Mesenchymal stem cell (in vitro differentiated cells and primary cell): Measurements from ENCODE around the gene MYO9A.

Experiments
- DNase-seq: peaks from one replicate; pipeline ENCODE4 v3.0.0-alpha.2; 2013
- H2AFZ ChIP-seq: one replicate; pipeline ENCODE4 v1.6.1; 2013; ENCODE audit warnings: low read depth, mild to moderate bottlenecking, control low read depth, inconsistent platforms, low read length, moderate library complexity
- H2AK5ac ChIP-seq: 2 replicates; pipeline ENCODE4 v1.6.1; 2013; ENCODE audit warnings: low read length, moderate library complexity, mild to moderate bottlenecking, inconsistent platforms; ENCODE audit not compliant: severe bottlenecking
- H2BK120ac ChIP-seq: one replicate; pipeline ENCODE4 v1.6.1; 2013; ENCODE audit warnings: low read depth, mild to moderate bottlenecking, inconsistent platforms, low read length, moderate library complexity
- H2BK12ac ChIP-seq, 2 experiments: one replicate each; pipeline ENCODE4 v1.6.1; 2013; ENCODE audit warnings: inconsistent platforms in 2 of 2, low read length in 2 of 2, mild to moderate bottlenecking in 2 of 2, moderate library complexity in 2 of 2, control low read depth in 1 of 2
- H2BK15ac ChIP-seq: one replicate; pipeline ENCODE4 v1.6.1; 2013; ENCODE audit warnings: mild to moderate bottlenecking, low read depth, inconsistent platforms; ENCODE audit not compliant: poor library complexity, severe bottlenecking
- H2BK5ac ChIP-seq: 2 replicates; pipeline ENCODE4 v1.6.1; 2013; ENCODE audit warnings: low read depth, mild to moderate bottlenecking, low read length, control low read depth, inconsistent platforms; ENCODE audit not compliant: poor library complexity, severe bottlenecking
- H3K14ac ChIP-seq, 2 experiments: one replicate each; pipeline ENCODE4 v1.6.1; 2013; ENCODE audit warnings: inconsistent platforms in 2 of 2, low read length in 2 of 2, control low read depth in 1 of 2, mild to moderate bottlenecking in 1 of 2, moderate library complexity in 1 of 2
- H3K18ac ChIP-seq, 2 experiments: one replicate each; pipeline ENCODE4 v1.6.1; 2013; ENCODE audit warnings: inconsistent platforms in 2 of 2, low read length in 2 of 2, control low read depth in 1 of 2, low read depth in 1 of 2, mild to moderate bottlenecking in 1 of 2
- H3K23ac ChIP-seq, 2 experiments: one replicate each; pipeline ENCODE4 v1.6.1; 2013; ENCODE audit warnings: inconsistent platforms in 2 of 2, low read length in 2 of 2, mild to moderate bottlenecking in 2 of 2, moderate library complexity in 2 of 2, control low read depth in 1 of 2
- H3K27ac ChIP-seq: 2 replicates; pipeline ENCODE4 v1.5.1; 2013; ENCODE audit warnings: mild to moderate bottlenecking, moderate library complexity, low read length, control low read depth, inconsistent platforms; ENCODE audit not compliant: poor library complexity, severe bottlenecking
- H3K27me3 ChIP-seq, 2 experiments: 2 replicates each; pipeline versions ENCODE4 v1.6.1 to v1.7.0; 2013; ENCODE audit warnings: low read length in 2 of 2, mild to moderate bottlenecking in 2 of 2, moderate library complexity in 2 of 2, control low read depth in 1 of 2, inconsistent platforms in 1 of 2; ENCODE audit not compliant: control insufficient read depth in 1 of 2, insufficient read depth in 1 of 2
- H3K36me3 ChIP-seq, 2 experiments: 2 replicates each; pipeline versions ENCODE4 v1.6.1 to v1.7.0; 2013; ENCODE audit warnings: low read length in 2 of 2, control low read depth in 1 of 2, inconsistent platforms in 1 of 2, low read depth in 1 of 2, mild to moderate bottlenecking in 1 of 2; ENCODE audit not compliant: insufficient read depth in 2 of 2, control insufficient read depth in 1 of 2
- H3K4ac ChIP-seq, 2 experiments: one replicate each; pipeline ENCODE4 v1.6.1; 2013; ENCODE audit warnings: inconsistent platforms in 2 of 2, low read length in 2 of 2, mild to moderate bottlenecking in 2 of 2, moderate library complexity in 2 of 2, control low read depth in 1 of 2, low read depth in 1 of 2
- H3K4me1 ChIP-seq: 2 replicates; pipeline ENCODE4 v1.6.1; 2013; ENCODE audit warnings: low read depth, low read length, control low read depth; ENCODE audit not compliant: control insufficient read depth, insufficient read depth
- H3K4me2 ChIP-seq: 2 replicates; pipeline ENCODE4 v1.6.1; 2013; ENCODE audit warnings: low read length, mild to moderate bottlenecking, inconsistent platforms; ENCODE audit not compliant: poor library complexity, severe bottlenecking
- H3K4me3 ChIP-seq, 2 experiments: 2 replicates each; pipeline versions ENCODE4 v1.5.1 to v1.7.0; 2013; ENCODE audit warnings: low read length in 2 of 2, mild to moderate bottlenecking in 2 of 2, control low read depth in 1 of 2, low read depth in 1 of 2; ENCODE audit not compliant: insufficient read depth in 1 of 2
- H3K79me1 ChIP-seq: replicated peaks from 2 replicates; pipeline ENCODE4 v1.6.1; 2013; ENCODE audit warnings: mild to moderate bottlenecking, control low read depth, low read length, inconsistent platforms; ENCODE audit not compliant: poor library complexity, severe bottlenecking
- H3K9ac ChIP-seq: 2 replicates; pipeline ENCODE4 v1.7.0; 2013; ENCODE audit warnings: mild to moderate bottlenecking, low read length, moderate library complexity
- H3K9me3 ChIP-seq: 2 replicates; pipeline ENCODE4 v1.7.0; 2013; ENCODE audit warnings: mild to moderate bottlenecking, low read length; ENCODE audit not compliant: control insufficient read depth
- H4K8ac ChIP-seq: one replicate; pipeline ENCODE4 v1.6.1; 2013; ENCODE audit warnings: inconsistent platforms, mild to moderate bottlenecking, low read length, moderate library complexity
- H4K91ac ChIP-seq: one replicate; pipeline ENCODE4 v1.6.1; 2013; ENCODE audit warnings: mild to moderate bottlenecking, low read length, inconsistent platforms
- WGBS: methylation state at CpG from one replicate; pipeline ENCODE4 v1.1.7; 2013; ENCODE audit warnings: mixed read lengths; 5-methylcytosine and 5-hydroxymethylcytosine counted together

The MYO9A gene

DNA sequence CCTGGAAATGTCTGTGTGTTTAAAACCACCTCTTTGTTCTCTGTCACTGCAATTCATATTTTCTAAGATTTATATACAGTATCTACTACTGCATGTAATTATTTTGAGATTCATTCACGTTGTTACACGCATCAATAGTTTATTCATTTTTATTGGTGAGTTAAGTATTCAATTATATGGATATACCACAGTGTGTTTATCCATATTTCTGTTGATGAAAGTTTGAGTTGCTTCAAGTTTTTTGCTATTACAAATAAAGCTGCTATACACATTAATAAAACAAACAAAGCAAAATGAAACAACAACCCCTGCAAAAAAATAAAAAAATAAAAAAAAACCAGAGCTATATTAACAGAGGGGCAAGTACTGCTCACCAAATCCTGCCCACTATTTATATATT is 185.3 kb downstream of the MYO9A start:
- no peak overlapping the region for H2BK12ac ChIP-seq
- no peak overlapping the region for H2BK5ac ChIP-seq
- no peak overlapping the region for H3K18ac ChIP-seq
- no peaks in the 10 kb centered on the region for H3K27me3 ChIP-seq
- H3K79me1 ChIP-seq: no peaks in the 10 kb centered on the region
- no peak overlapping the region for H2AK5ac ChIP-seq
- no peak overlapping the region for H4K8ac ChIP-seq
- no peak overlapping the region for H3K4ac ChIP-seq
- no peaks in the 10 kb centered on the region for H3K4me1 ChIP-seq
- peaks cover 0 to 75% of the 10 kb centered on the region in 2 experiments for H3K36me3 ChIP-seq
- H3K9me3 ChIP-seq: peaks cover 38% of the 10 kb centered on the region
- no peak overlapping the region for H3K4me3 ChIP-seq
- H3K27ac ChIP-seq: no peak overlapping the region
- H3K23ac ChIP-seq: no peak overlapping the region
- H3K4me2 ChIP-seq: no peak overlapping the region
- no peak overlapping the region for H2BK15ac ChIP-seq
- no peak overlapping the region for H2AFZ ChIP-seq
- no peak for DNase-seq
- H2BK120ac ChIP-seq: no peak overlapping the region
- no peak overlapping the region for H3K9ac ChIP-seq
- H3K14ac ChIP-seq: no peak overlapping the region
- H4K91ac ChIP-seq: no peak overlapping the region
- no CpG with 5 or more reads among the region's 2 CpGs for WGBS

DNA sequence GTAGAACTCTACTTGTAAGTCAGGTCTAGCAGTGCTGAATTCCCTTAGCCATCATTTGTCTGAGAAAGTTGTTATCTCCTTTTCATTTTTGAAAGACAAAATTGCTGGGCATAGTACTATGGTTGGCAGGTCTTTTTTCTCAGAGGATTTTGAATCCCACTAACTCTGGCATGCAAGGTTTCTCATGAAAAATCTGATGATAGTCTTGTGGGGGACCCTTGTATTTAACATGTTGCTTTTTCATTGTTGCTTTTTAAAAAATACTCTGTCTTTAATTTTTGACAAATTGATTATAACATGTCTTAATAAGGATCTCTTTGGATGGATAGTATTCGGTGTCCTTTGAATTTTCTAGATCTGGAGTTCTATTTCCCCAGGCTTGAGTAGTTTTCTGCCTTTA is 186.7 kb downstream of the MYO9A start:
- H3K4me2 ChIP-seq: no peak overlapping the region
- H2BK120ac ChIP-seq: no peak overlapping the region
- H3K23ac ChIP-seq: no peak overlapping the region
- H4K8ac ChIP-seq: no peak overlapping the region
- H2AFZ ChIP-seq: no peak overlapping the region
- DNase-seq: no peak
- H3K27me3 ChIP-seq: no peaks in the 10 kb centered on the region
- H3K14ac ChIP-seq: no peak overlapping the region
- H3K9ac ChIP-seq: no peak overlapping the region
- no peak overlapping the region for H2BK12ac ChIP-seq
- WGBS: no CpG with 5 or more reads among the region's 1 CpG
- no peak overlapping the region for H3K18ac ChIP-seq
- no peaks in the 10 kb centered on the region for H3K4me1 ChIP-seq
- peaks cover 7 to 80% of the 10 kb centered on the region in 2 experiments for H3K36me3 ChIP-seq
- H3K27ac ChIP-seq: no peak overlapping the region
- H3K9me3 ChIP-seq: peaks cover 38% of the 10 kb centered on the region
- no peak overlapping the region for H2AK5ac ChIP-seq
- H3K4me3 ChIP-seq: no peak overlapping the region
- no peak overlapping the region for H4K91ac ChIP-seq
- no peak overlapping the region for H3K4ac ChIP-seq
- no peak overlapping the region for H2BK5ac ChIP-seq
- H3K79me1 ChIP-seq: no peaks in the 10 kb centered on the region
- no peak overlapping the region for H2BK15ac ChIP-seq

DNA sequence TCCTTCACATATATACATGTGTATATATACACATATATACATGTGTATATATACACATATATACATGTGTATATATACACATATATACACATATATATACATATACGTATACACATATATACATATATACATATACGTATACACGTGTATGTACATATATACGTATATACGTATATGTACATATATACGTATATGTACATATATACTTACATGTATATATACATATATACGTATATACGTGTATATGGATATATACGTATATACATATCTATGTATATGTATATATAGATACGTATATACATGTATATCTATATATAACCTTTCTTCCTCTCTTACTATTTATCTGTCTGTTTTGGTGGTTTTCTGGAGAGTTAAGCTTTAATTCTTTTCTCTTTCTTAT is 192.8 kb downstream of the MYO9A start:
- Histone ChIP-seq H3K9me3 (peaks cover 3% of the 10 kb centered on the region), H3K27me3 (no peaks in the 10 kb centered on the region), H3K14ac (no peak overlapping the region), H3K36me3 (peaks cover 10 to 40% of the 10 kb centered on the region in 2 experiments), H4K8ac (no peak overlapping the region), H2BK5ac (no peak overlapping the region), H3K27ac (no peak overlapping the region), H3K23ac (no peak overlapping the region), H3K4me1 (no peaks in the 10 kb centered on the region), H2BK12ac (no peak overlapping the region), H2AK5ac (no peak overlapping the region), H3K9ac (no peak overlapping the region), H3K18ac (no peak overlapping the region), H4K91ac (no peak overlapping the region), H2BK120ac (no peak overlapping the region), H3K4me3 (no peak overlapping the region), H2AFZ (no peak overlapping the region), H3K4ac (no peak overlapping the region), H3K79me1 (no peaks in the 10 kb centered on the region), H3K4me2 (no peak overlapping the region), H2BK15ac (no peak overlapping the region)
- no peak for DNase-seq
- WGBS: 89% methylated on average over 6 of the region's 10 CpGs

DNA sequence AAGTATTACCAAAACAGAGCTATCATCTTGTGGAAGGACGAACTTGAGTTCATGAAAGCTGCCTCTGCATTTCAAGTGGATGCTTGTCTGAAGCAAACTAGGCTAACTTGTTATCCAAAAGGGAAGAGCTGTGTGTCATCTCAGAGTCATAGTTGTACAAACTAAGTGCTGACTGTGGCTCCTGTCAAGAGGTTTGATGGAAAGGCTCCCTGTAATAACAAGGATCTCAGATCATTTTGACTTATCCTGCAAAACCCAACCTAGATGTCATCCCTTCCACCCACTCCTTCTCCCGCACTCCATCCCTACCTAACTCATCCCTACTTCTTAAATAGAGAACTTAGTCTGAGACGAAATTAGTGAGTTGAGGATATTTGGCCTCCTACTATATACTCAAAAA is 196.8 kb downstream of the MYO9A start:
- DNase-seq: peak; percentile 15
- no peak overlapping the region for H4K91ac ChIP-seq
- peaks cover 6 to 27% of the 10 kb centered on the region in 2 experiments for H3K36me3 ChIP-seq
- H2BK12ac ChIP-seq: no peak overlapping the region
- H2AFZ ChIP-seq: no peak overlapping the region
- H3K27me3 ChIP-seq: no peaks in the 10 kb centered on the region
- no peak overlapping the region for H2BK120ac ChIP-seq
- no peak overlapping the region for H3K18ac ChIP-seq
- H3K23ac ChIP-seq: no peak overlapping the region
- H3K4me2 ChIP-seq: no peak overlapping the region
- no peaks in the 10 kb centered on the region for H3K4me1 ChIP-seq
- H3K27ac ChIP-seq: no peak overlapping the region
- 97% methylated on average over 2 of the region's 3 CpGs for WGBS
- H2BK15ac ChIP-seq: no peak overlapping the region
- no peak overlapping the region for H3K4me3 ChIP-seq
- H3K9me3 ChIP-seq: no peaks in the 10 kb centered on the region
- no peak overlapping the region for H2BK5ac ChIP-seq
- no peak overlapping the region for H2AK5ac ChIP-seq
- H3K14ac ChIP-seq: no peak overlapping the region
- no peak overlapping the region for H3K9ac ChIP-seq
- H3K79me1 ChIP-seq: no peaks in the 10 kb centered on the region
- H4K8ac ChIP-seq: no peak overlapping the region
- no peak overlapping the region for H3K4ac ChIP-seq
